ENCODE data around the gene CSPG4.

Gene CSPG4

DNA sequence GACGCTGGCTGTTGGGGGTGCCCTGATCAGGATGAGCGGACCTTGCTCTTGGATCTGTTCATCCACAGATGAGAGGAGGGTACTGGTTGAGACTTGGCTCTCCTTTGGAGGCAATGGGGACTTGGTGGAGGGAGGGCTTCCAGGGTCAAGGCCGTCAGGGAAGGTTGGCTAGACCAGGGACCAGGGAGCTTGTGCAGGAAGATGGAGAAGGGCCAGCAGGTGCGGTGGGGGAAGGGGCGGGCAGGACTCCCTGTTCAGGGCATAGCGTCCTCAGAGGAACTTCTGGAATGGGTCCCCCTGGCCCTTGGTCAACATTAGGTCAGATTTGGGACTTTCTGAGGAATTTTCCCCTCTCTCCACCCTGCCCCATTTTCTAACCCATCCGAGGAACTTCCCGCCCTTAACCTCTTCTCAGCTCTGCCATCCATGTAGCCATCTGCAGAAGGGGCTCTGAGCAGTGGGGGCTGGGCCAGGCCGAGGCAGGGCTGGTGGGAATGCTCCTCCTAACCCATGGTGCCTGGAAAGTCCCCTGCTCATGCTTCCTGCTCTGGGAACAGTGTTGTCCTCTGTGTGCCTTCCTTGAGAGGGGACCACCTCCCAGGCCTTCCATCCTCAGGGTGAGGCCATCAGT is 53.4 kb downstream of the CSPG4 start:
- Histone ChIP-seq H3K27ac (ENCODE audit: low read depth, low read length, poor library complexity, severe bottlenecking) (no peak overlapping the region), H3K4me3 (ENCODE audit: low read depth, low read length, poor library complexity, severe bottlenecking) (no peak overlapping the region), H3K9me2 (ENCODE audit: low read depth, low read length) (no peaks in the 10 kb centered on the region), H3K27me3 (ENCODE audit: insufficient read depth, low read length) (peaks cover 16% of the 10 kb centered on the region; the same call in 1 of the 2 replicates), H3K4me1 (ENCODE audit: insufficient read depth, low read length, severe bottlenecking) (no peaks in the 10 kb centered on the region), H2AFZ (ENCODE audit: low read length) (no peak overlapping the region), H3K9ac (ENCODE audit: low read length) (no peak overlapping the region), H3F3A (ENCODE audit: insufficient read depth, low read length) (no peaks in the 10 kb centered on the region), H3K79me2 (ENCODE audit: insufficient read depth, low read length) (no peaks in the 10 kb centered on the region), H3K4me2 (ENCODE audit: low read length) (no peak overlapping the region), H3K9me3 (ENCODE audit: low read length) (no peaks in the 10 kb centered on the region), H3K36me3 (ENCODE audit: insufficient read depth, low read length) (no peaks in the 10 kb centered on the region), H4K20me1 (ENCODE audit: insufficient read depth, low read length) (no peaks in the 10 kb centered on the region)
- no peak for TF ChIP-seq EZH2 (IDR thresholded peaks at IDR 0.05; ENCODE audit: borderline replicate concordance, low read length)
- TF ChIP-seq, protein P1, sequence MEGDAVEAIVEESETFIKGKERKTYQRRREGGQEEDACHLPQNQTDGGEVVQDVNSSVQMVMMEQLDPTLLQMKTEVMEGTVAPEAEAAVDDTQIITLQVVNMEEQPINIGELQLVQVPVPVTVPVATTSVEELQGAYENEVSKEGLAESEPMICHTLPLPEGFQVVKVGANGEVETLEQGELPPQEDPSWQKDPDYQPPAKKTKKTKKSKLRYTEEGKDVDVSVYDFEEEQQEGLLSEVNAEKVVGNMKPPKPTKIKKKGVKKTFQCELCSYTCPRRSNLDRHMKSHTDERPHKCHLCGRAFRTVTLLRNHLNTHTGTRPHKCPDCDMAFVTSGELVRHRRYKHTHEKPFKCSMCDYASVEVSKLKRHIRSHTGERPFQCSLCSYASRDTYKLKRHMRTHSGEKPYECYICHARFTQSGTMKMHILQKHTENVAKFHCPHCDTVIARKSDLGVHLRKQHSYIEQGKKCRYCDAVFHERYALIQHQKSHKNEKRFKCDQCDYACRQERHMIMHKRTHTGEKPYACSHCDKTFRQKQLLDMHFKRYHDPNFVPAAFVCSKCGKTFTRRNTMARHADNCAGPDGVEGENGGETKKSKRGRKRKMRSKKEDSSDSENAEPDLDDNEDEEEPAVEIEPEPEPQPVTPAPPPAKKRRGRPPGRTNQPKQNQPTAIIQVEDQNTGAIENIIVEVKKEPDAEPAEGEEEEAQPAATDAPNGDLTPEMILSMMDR (IDR thresholded peaks at IDR 0.05; ENCODE audit: low read length), result no peak

DNA sequence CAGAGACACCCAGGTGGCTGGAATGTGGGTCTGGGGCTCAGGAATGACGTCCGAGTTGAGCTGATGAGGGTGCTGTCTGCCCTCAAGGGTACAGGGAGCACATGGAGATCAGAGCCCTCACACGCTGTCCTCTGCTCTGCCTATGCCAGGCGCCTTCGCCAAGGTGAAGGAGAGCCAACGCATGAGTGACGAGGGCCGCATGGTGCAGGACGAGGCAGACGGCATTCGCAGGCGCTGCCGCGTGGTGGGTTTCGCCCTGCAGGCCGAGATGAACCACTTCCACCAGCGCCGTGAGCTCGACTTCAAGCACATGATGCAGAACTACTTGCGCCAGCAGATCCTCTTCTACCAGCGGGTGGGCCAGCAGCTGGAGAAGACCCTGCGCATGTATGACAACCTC is 55.8 kb downstream of the CSPG4 start:
- Histone ChIP-seq H3K9me3 (ENCODE audit: low read length) (no peaks in the 10 kb centered on the region), H3K79me2 (ENCODE audit: insufficient read depth, low read length) (no peaks in the 10 kb centered on the region), H3K4me2 (ENCODE audit: low read length) (no peak overlapping the region), H3K9ac (ENCODE audit: low read length) (no peak overlapping the region), H2AFZ (ENCODE audit: low read length) (no peak overlapping the region), H3F3A (ENCODE audit: insufficient read depth, low read length) (no peaks in the 10 kb centered on the region), H3K4me1 (ENCODE audit: insufficient read depth, low read length, severe bottlenecking) (no peaks in the 10 kb centered on the region), H3K27ac (ENCODE audit: low read depth, low read length, poor library complexity, severe bottlenecking) (no peak overlapping the region), H3K36me3 (ENCODE audit: insufficient read depth, low read length) (no peaks in the 10 kb centered on the region), H3K4me3 (ENCODE audit: low read depth, low read length, poor library complexity, severe bottlenecking) (no peak overlapping the region), H3K27me3 (ENCODE audit: insufficient read depth, low read length) (peaks cover 10% of the 10 kb centered on the region; the same call in 1 of the 2 replicates), H4K20me1 (ENCODE audit: insufficient read depth, low read length) (no peaks in the 10 kb centered on the region), H3K9me2 (ENCODE audit: low read depth, low read length) (no peaks in the 10 kb centered on the region)
- TF ChIP-seq, protein P1 (IDR thresholded peaks at IDR 0.05; ENCODE audit: low read length), result no peak
- no peak for TF ChIP-seq EZH2 (IDR thresholded peaks at IDR 0.05; ENCODE audit: borderline replicate concordance, low read length)

- H3K9me2 ChIP-seq (ENCODE audit: low read depth, low read length), result no peaks in the 10 kb centered on the region
- H3K79me2 ChIP-seq (ENCODE audit: insufficient read depth, low read length), result no peaks in the 10 kb centered on the region
- peaks cover 10% of the 10 kb centered on the region; the same call in 1 of the 2 replicates for H3K27me3 ChIP-seq (ENCODE audit: insufficient read depth, low read length)
- no peak overlapping the region for H3K9ac ChIP-seq (ENCODE audit: low read length)
- H3K4me2 ChIP-seq (ENCODE audit: low read length), result no peak overlapping the region
- H3K27ac ChIP-seq (ENCODE audit: low read depth, low read length, poor library complexity, severe bottlenecking), result no peak overlapping the region
- H4K20me1 ChIP-seq (ENCODE audit: insufficient read depth, low read length), result no peaks in the 10 kb centered on the region
- no peak overlapping the region for H2AFZ ChIP-seq (ENCODE audit: low read length)
- H3F3A ChIP-seq (ENCODE audit: insufficient read depth, low read length), result no peaks in the 10 kb centered on the region
- H3K36me3 ChIP-seq (ENCODE audit: insufficient read depth, low read length), result no peaks in the 10 kb centered on the region
- TF ChIP-seq EZH2 (IDR thresholded peaks at IDR 0.05; ENCODE audit: borderline replicate concordance, low read length), result no peak
- TF ChIP-seq, protein P1 (IDR thresholded peaks at IDR 0.05; ENCODE audit: low read length), result no peak
- no peaks in the 10 kb centered on the region for H3K9me3 ChIP-seq (ENCODE audit: low read length)
- H3K4me1 ChIP-seq (ENCODE audit: insufficient read depth, low read length, severe bottlenecking), result no peaks in the 10 kb centered on the region
- no peak overlapping the region for H3K4me3 ChIP-seq (ENCODE audit: low read depth, low read length, poor library complexity, severe bottlenecking)
Observed at GRCh38 chr15:75656331-75656730, 56.3 kb downstream of the CSPG4 start.

All from OCI-LY1 (cell line).